H1 (cell line): Measurements from ENCODE around the gene RER1.

Source experiments
- ASH2L ChIP-seq: fragments of 200-600, 300-600 bp; sonication (generic); IDR thresholded peaks from one replicate; pipeline ENCODE4 v1.7.1; 2017; ENCODE audit warnings: low read length
- CBX5 ChIP-seq: fragments of 300-800, 300-1000 bp; sonication (generic); IDR thresholded peaks from 2 replicates; pipeline ENCODE4 v1.7.1; 2016; ENCODE audit warnings: antibody characterized with exemption, low read length, low read depth
- CBX8 ChIP-seq: fragments of 300-800, 300-1000 bp; sonication (generic); IDR thresholded peaks from 2 replicates; pipeline ENCODE4 v1.7.1; 2016; ENCODE audit warnings: low read depth, low read length, borderline replicate concordance
- CTCF ChIP-seq, 3 experiments: IDR thresholded peaks; 1 replicate in 2 of 3; 2 replicates in 1 of 3; pipeline versions ENCODE4 v1.5.1 to v1.6.1; 2011; ENCODE audit warnings: low read length in 3 of 3, mild to moderate bottlenecking in 3 of 3, inconsistent platforms in 2 of 3, low read depth in 1 of 3, moderate library complexity in 1 of 3; ENCODE audit not compliant: insufficient read depth in 1 of 3; ENCODE audit errors: control extremely low read depth in 1 of 3
- EP300 ChIP-seq, 2 experiments: IDR thresholded peaks; 1 replicate in 1 of 2; 2 replicates in 1 of 2; pipeline ENCODE4 v1.6.1; 2011 to 2012; ENCODE audit warnings: low read depth in 2 of 2, low read length in 2 of 2, mild to moderate bottlenecking in 2 of 2, borderline replicate concordance in 1 of 2, inconsistent platforms in 1 of 2, moderate library complexity in 1 of 2
- EZH2 ChIP-seq: fragments of 200-600 bp; sonication (generic); IDR thresholded peaks from 2 replicates; pipeline ENCODE4 v1.7.1; 2012; ENCODE audit warnings: low read depth, mild to moderate bottlenecking, moderate library complexity, low read length, inconsistent platforms; ENCODE audit not compliant: severe bottlenecking
- FOSL1 ChIP-seq: IDR thresholded peaks from 2 replicates; pipeline ENCODE4 v1.6.1; 2011; ENCODE audit warnings: mild to moderate bottlenecking, low read depth, low read length, moderate library complexity; ENCODE audit not compliant: insufficient read depth
- MAX ChIP-seq: IDR thresholded peaks from 2 replicates; pipeline ENCODE4 v1.6.1; 2012; ENCODE audit warnings: inconsistent platforms
- POLR2A ChIP-seq, 2 experiments: IDR thresholded peaks; 1 replicate in 1 of 2; 2 replicates in 1 of 2; pipeline ENCODE4 v1.6.1; 2011; ENCODE audit warnings: low read depth in 2 of 2, low read length in 2 of 2, mild to moderate bottlenecking in 2 of 2; ENCODE audit errors: control extremely low read depth in 1 of 2
- TAF1 ChIP-seq: IDR thresholded peaks from 2 replicates; pipeline ENCODE4 v1.6.1; 2011; ENCODE audit warnings: mild to moderate bottlenecking, low read depth, low read length
- YY1 ChIP-seq: IDR thresholded peaks from 2 replicates; pipeline ENCODE4 v1.6.1; 2011; ENCODE audit warnings: low read depth, mild to moderate bottlenecking, low read length
- TF ChIP-seq, protein P1 (sequence below): IDR thresholded peaks from 2 replicates; pipeline ENCODE4 v1.6.1; 2011; ENCODE audit warnings: low read depth, mild to moderate bottlenecking, low read length; ENCODE audit not compliant: insufficient read depth

GRCh38 chr1:2408456-2408855, 16.8 kb downstream of the RER1 start:
- TF ChIP-seq EZH2 = no peak
- TF ChIP-seq FOSL1 = no peak
- TF ChIP-seq CTCF (IDR thresholded peaks at IDR 0.05; ENCODE audit: control extremely low read depth in 1 of 3, insufficient read depth in 1 of 3, low read depth in 1 of 3, low read length in 3 of 3) = no peak
- no peak for TF ChIP-seq POLR2A (IDR thresholded peaks at IDR 0.05; ENCODE audit: control extremely low read depth in 1 of 2, low read depth in 2 of 2, low read length in 2 of 2)
- TF ChIP-seq, protein P1, sequence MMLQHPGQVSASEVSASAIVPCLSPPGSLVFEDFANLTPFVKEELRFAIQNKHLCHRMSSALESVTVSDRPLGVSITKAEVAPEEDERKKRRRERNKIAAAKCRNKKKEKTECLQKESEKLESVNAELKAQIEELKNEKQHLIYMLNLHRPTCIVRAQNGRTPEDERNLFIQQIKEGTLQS = no peak
- no peak for TF ChIP-seq CBX5
- TF ChIP-seq EP300 (IDR thresholded peaks at IDR 0.05; ENCODE audit: borderline replicate concordance in 1 of 2, low read depth in 2 of 2, low read length in 2 of 2) = no peak
- no peak for TF ChIP-seq CBX8
- TF ChIP-seq TAF1 = no peak
- no peak for TF ChIP-seq YY1
- no peak for TF ChIP-seq MAX
- TF ChIP-seq ASH2L = no peak
